SH-SY5Y (cell line): Measurements from ENCODE around the gene OXA1L.

Source experiments
- GATA2 ChIP-seq: IDR thresholded peaks from 2 replicates; pipeline ENCODE4 v1.6.1; 2011; ENCODE audit warnings: mild to moderate bottlenecking, low read depth, low read length
- GATA3 ChIP-seq: IDR thresholded peaks from 2 replicates; pipeline ENCODE4 v1.6.1; 2011; ENCODE audit warnings: low read depth, mild to moderate bottlenecking, low read length, moderate library complexity

GRCh38 chr14:22733829-22734228 is 32.7 kb upstream of the OXA1L start:
- TF ChIP-seq GATA2, result no peak
- TF ChIP-seq GATA3, result no peak
